HCT116 (cell line): ENCODE data around the gene COL12A1. TPM values are rescaled to one million over a fixed set of nuclear protein-coding genes. Genes with fewer than 3 reads are reported as not detected.
A peak's percentile ranks its signal among the peaks of the same experiment; 100 is the strongest.

ENCODE experiments used
- ATAC-seq: fragments of 200-7000 bp; cut with Tn5 transposase; 2 replicates; pipeline ENCODE4 v1.9.1; 2020; ENCODE audit warnings: mild to moderate bottlenecking, moderate library complexity
- BruUV-seq: library from RNA; stranded (reverse); fragments of 400-500 nt; replicated peaks from 2 replicates; lab custom pipeline; 2021; lab: Mats Ljungman, UMichigan
- CTCF ChIA-PET: fragments of 300-600 bp; sonication (Branson Sonifier 250); formaldehyde crosslinking; loops from one replicate; lab custom pipeline; 2021; ENCODE audit warnings: antibody characterized with exemption; lab: Charles Lee
- POLR2A ChIA-PET: fragments of 300-600, 350-600 bp; sonication (Branson Sonifier 250); formaldehyde crosslinking; loops from one replicate; lab custom pipeline; 2021; ENCODE audit warnings: antibody characterized with exemption; lab: Charles Lee
- RAD21 ChIA-PET, 2 experiments: fragments of 300-600 bp; sonication (Branson Sonifier 250); formaldehyde crosslinking; loops; one replicate each; lab custom pipeline; 2023; ENCODE audit warnings: low total read pairs in 2 of 2; ENCODE audit not compliant: uncharacterized antibody in 2 of 2, unreplicated experiment in 2 of 2, low non-redundant PET in 1 of 2; lab: Charles Lee
- DNase-seq: peaks from one replicate; pipeline ENCODE4 v3.0.0-alpha.2; 2010; ENCODE audit warnings: low read depth, low spot score
- H2AFZ ChIP-seq: fragments of 200-600 bp; shearing (Covaris generic), sonication (generic); 2 replicates; pipeline ENCODE4 v1.6.1; 2017; ENCODE audit warnings: low read depth, mixed run types, mixed read lengths, antibody characterized with exemption, low read length; ENCODE audit not compliant: poor library complexity, severe bottlenecking
- H3K27ac ChIP-seq: 2 replicates; pipeline ENCODE4 v1.5.1; 2012; ENCODE audit warnings: low read depth, low read length
- H3K27me3 ChIP-seq: fragments of 200-600 bp; sonication (generic); 2 replicates; pipeline ENCODE4 v1.6.1; 2016; ENCODE audit warnings: mixed run types, low read length, mixed read lengths; ENCODE audit not compliant: insufficient read depth
- H3K36me3 ChIP-seq, 2 experiments: fragments of 200-500 bp in 1 of 2; fragments of 200-600 bp in 1 of 2; sonication (Bioruptor generic) in 1 of 2; sonication (generic) in 1 of 2; 2 replicates each; pipeline versions ENCODE4 v1.5.1 to v1.6.1; 2014 to 2016; ENCODE audit warnings: low read length in 2 of 2, inconsistent platforms in 1 of 2, mixed read lengths in 1 of 2, mixed run types in 1 of 2; ENCODE audit not compliant: insufficient read depth in 2 of 2, control insufficient read depth in 1 of 2
- H3K4me1 ChIP-seq, 2 experiments: fragments of 200-600 bp in 1 of 2; sonication (generic) in 1 of 2; 2 replicates each; pipeline versions ENCODE4 v1.5.1 to v1.6.1; 2012 to 2017; ENCODE audit warnings: low read length in 2 of 2, inconsistent platforms in 1 of 2, mild to moderate bottlenecking in 1 of 2, mixed read lengths in 1 of 2, mixed run types in 1 of 2, moderate library complexity in 1 of 2; ENCODE audit not compliant: insufficient read depth in 2 of 2, control insufficient read depth in 1 of 2
- H3K4me2 ChIP-seq: fragments of 200-600 bp; sonication (generic); 2 replicates; pipeline ENCODE4 v1.6.1; 2017; ENCODE audit warnings: mixed run types, low read length, mixed read lengths
- H3K4me3 ChIP-seq, 2 experiments: fragments of 200-600 bp in 1 of 2; sonication (generic) in 1 of 2; replicated peaks in 1 of 2; 2 replicates each; pipeline ENCODE4 v1.5.1; 2011 to 2016; ENCODE audit warnings: low read length in 2 of 2, control low read depth in 1 of 2, low read depth in 1 of 2, mild to moderate bottlenecking in 1 of 2, mixed read lengths in 1 of 2, mixed run types in 1 of 2
- H3K79me2 ChIP-seq: fragments of 200-600 bp; sonication (generic); 2 replicates; pipeline ENCODE4 v1.6.1; 2017; ENCODE audit warnings: mild to moderate bottlenecking, mixed run types, low read length, moderate library complexity, mixed read lengths; ENCODE audit not compliant: insufficient read depth
- H3K9ac ChIP-seq: fragments of 200-600 bp; sonication (generic); 2 replicates; pipeline ENCODE4 v1.6.1; 2016; ENCODE audit warnings: low read length, mixed read lengths
- H3K9me2 ChIP-seq: fragments of 200-600 bp; sonication (generic), shearing (Covaris generic); 2 replicates; pipeline ENCODE4 v1.6.1; 2017; ENCODE audit warnings: mixed run types, mild to moderate bottlenecking, moderate library complexity; ENCODE audit not compliant: insufficient read depth
- H3K9me3 ChIP-seq, 2 experiments: fragments of 200-500 bp in 1 of 2; fragments of 200-600 bp in 1 of 2; sonication (Bioruptor generic) in 1 of 2; sonication (generic) in 1 of 2; 2 replicates each; pipeline ENCODE4 v1.6.1; 2014 to 2017; ENCODE audit warnings: low read length in 2 of 2, mixed read lengths in 2 of 2, inconsistent platforms in 1 of 2, low read depth in 1 of 2, mild to moderate bottlenecking in 1 of 2, mixed run types in 1 of 2, moderate library complexity in 1 of 2; ENCODE audit not compliant: control insufficient read depth in 1 of 2, insufficient read depth in 1 of 2
- H4K20me1 ChIP-seq: fragments of 200-600 bp; sonication (generic), shearing (Covaris generic); 2 replicates; pipeline ENCODE4 v1.6.1; 2017; ENCODE audit warnings: mixed run types, mild to moderate bottlenecking, moderate library complexity; ENCODE audit not compliant: insufficient read depth
- CBX3 ChIP-seq: IDR thresholded peaks from 2 replicates; pipeline ENCODE4 v1.6.1; 2012; ENCODE audit warnings: low read depth
- EZH2phosphoT487 ChIP-seq: fragments of 200-600 bp; IDR thresholded peaks from 2 replicates; pipeline ENCODE4 v1.6.1; 2018; ENCODE audit warnings: antibody characterized with exemption, borderline replicate concordance
- POLR2AphosphoS5 ChIP-seq: IDR thresholded peaks from 2 replicates; pipeline ENCODE4 v1.6.1; 2011; ENCODE audit warnings: mild to moderate bottlenecking, low read depth, low read length, moderate library complexity
- SIN3A ChIP-seq: IDR thresholded peaks from 2 replicates; pipeline ENCODE4 v1.6.1; 2012; ENCODE audit warnings: low read depth
- SRF ChIP-seq: IDR thresholded peaks from 2 replicates; pipeline ENCODE4 v1.6.1; 2012; ENCODE audit warnings: low read depth
- ZBTB33 ChIP-seq: IDR thresholded peaks from 2 replicates; pipeline ENCODE4 v1.6.1; 2011; ENCODE audit warnings: mild to moderate bottlenecking, low read length, moderate library complexity; ENCODE audit not compliant: insufficient replicate concordance; ENCODE audit errors: extremely low read depth
- intact Hi-C: fragments of 100-400 bp; cut with micrococcal nuclease; formaldehyde crosslinking; loops from 2 replicates; pipeline ENCODE4 v1.10.0; 2022
- total RNA-seq: library from RNA; stranded (reverse); gene quantifications from one replicate; pipeline ENCODE4 v1.2.1, GENCODE V29; 2021; ENCODE audit not compliant: unreplicated experiment
- TF ChIP-seq, protein P1 (sequence below), 3 experiments: fragments of 200-600 bp in 1 of 3; sonication (generic) in 1 of 3; IDR thresholded peaks in 2 of 3; conservative IDR thresholded peaks in 1 of 3; 2 replicates each; pipeline ENCODE4 v1.5.1; 2012 to 2017; ENCODE audit warnings: low read depth in 2 of 3, low read length in 2 of 3, antibody characterized with exemption in 1 of 3, borderline replicate concordance in 1 of 3, control low read depth in 1 of 3, mild to moderate bottlenecking in 1 of 3, mixed read lengths in 1 of 3, mixed run types in 1 of 3, moderate library complexity in 1 of 3; ENCODE audit not compliant: insufficient read depth in 1 of 3

The COL12A1 gene
- total RNA-seq, 1 experiment from 2014 or later, result 23.5 TPM

DNA sequence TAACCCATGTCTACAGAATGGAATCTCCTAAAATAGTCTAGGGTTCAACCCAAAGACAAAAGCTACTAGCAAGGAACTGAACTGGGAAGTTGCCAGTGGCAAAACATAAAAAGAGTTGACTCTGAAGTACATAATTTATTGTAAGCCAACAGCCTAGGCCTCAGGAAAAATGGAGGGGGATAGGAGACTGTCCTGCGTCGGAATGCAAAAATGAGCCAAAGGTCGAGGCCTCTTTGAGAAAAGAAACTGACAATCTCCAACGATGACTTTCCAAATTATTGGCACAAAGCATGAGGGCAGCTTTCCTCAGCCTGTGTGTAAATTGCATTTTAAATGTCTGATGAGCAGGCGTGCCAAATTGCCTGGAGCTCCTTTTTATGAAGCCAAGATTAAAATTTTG is 2.1 kb downstream of the COL12A1 start (continued):
- no peak for TF ChIP-seq EZH2phosphoT487
- no peak for TF ChIP-seq SIN3A
- TF ChIP-seq POLR2AphosphoS5, result no peak
- TF ChIP-seq, all 23 proteins: peak for 0

- peak overlapping the region; percentile 55 to 59 for H3K4me3 ChIP-seq
- no peaks in the 10 kb centered on the region for H4K20me1 ChIP-seq
- no peak for TF ChIP-seq EZH2phosphoT487
- TF ChIP-seq, protein P1, sequence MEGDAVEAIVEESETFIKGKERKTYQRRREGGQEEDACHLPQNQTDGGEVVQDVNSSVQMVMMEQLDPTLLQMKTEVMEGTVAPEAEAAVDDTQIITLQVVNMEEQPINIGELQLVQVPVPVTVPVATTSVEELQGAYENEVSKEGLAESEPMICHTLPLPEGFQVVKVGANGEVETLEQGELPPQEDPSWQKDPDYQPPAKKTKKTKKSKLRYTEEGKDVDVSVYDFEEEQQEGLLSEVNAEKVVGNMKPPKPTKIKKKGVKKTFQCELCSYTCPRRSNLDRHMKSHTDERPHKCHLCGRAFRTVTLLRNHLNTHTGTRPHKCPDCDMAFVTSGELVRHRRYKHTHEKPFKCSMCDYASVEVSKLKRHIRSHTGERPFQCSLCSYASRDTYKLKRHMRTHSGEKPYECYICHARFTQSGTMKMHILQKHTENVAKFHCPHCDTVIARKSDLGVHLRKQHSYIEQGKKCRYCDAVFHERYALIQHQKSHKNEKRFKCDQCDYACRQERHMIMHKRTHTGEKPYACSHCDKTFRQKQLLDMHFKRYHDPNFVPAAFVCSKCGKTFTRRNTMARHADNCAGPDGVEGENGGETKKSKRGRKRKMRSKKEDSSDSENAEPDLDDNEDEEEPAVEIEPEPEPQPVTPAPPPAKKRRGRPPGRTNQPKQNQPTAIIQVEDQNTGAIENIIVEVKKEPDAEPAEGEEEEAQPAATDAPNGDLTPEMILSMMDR (IDR thresholded peaks at IDR 0.05 in 2 of 3, conservative IDR thresholded peaks at IDR 0.05 in 1 of 3; ENCODE audit: borderline replicate concordance in 1 of 3, insufficient read depth in 1 of 3, low read depth in 2 of 3, low read length in 2 of 3), result no peak
- TF ChIP-seq ZBTB33, result no peak
- no peak for TF ChIP-seq CBX3
- TF ChIP-seq SRF, result no peak
- H3K9me3 ChIP-seq, result no peaks in the 10 kb centered on the region
- ChIA-PET CTCF (interaction anchor here (1.0 to 3.9 kb wide), 6 partner anchors 9 to 1464 kb away, joined by 3 to 25 read pairs (median 9); no protein-coding TSS in a partner anchor), RAD21 (interaction anchor here in 1 of 2 experiments (0.9 kb wide), 1 partner anchor 794 kb away, joined by 3 read pairs; no protein-coding TSS in a partner anchor), POLR2A (interaction anchor here (0.6 kb wide), 1 partner anchor 1595 kb away, joined by 4 read pairs; no protein-coding TSS in a partner anchor)
- intact Hi-C loops, result loop anchor here (10.0 kb wide), 1 partner anchor 628 kb away; no protein-coding TSS in a partner anchor
- H3K27me3 ChIP-seq, result no peaks in the 10 kb centered on the region
- H3K4me2 ChIP-seq, result peak overlapping the region; percentile 87
- no peaks in the 10 kb centered on the region for H3K36me3 ChIP-seq
- TSS peak; percentile 78 for BruUV-seq
- H3K9me2 ChIP-seq, result no peaks in the 10 kb centered on the region
- no peak overlapping the region for H2AFZ ChIP-seq
- peaks cover 30 to 59% of the 10 kb centered on the region in 2 experiments for H3K4me1 ChIP-seq
- no peak for DNase-seq
- peak overlapping the region; percentile 81 for H3K9ac ChIP-seq
- H3K79me2 ChIP-seq, result peaks cover 77% of the 10 kb centered on the region
- H3K27ac ChIP-seq, result peak overlapping the region; percentile 76
- no peak for ATAC-seq
These were observed 3.1 kb downstream of the COL12A1 start for GRCh38 chr6:75202676-75203131.
